HFFc6 (cell line): ENCODE results near the gene BLTP2. TPM values are rescaled to one million over a fixed set of nuclear protein-coding genes. Genes with fewer than 3 reads are reported as not detected.
"Not testable (repeated sequence)": the region's sequence is repeated elsewhere in the genome, so short reads cannot be mapped to it uniquely, and the experiment has no call there.

Experiments
- DNase-seq: peaks from one replicate; pipeline ENCODE4 v3.0.0-alpha.2; 2018
- H3K27ac Mint-ChIP-seq: 2 replicates; pipeline ENCODE4 v1.8.0; 2020; ENCODE audit warnings: mild to moderate bottlenecking, mixed read lengths
- H3K27me3 Mint-ChIP-seq: 2 replicates; pipeline ENCODE4 v1.8.0; 2021; ENCODE audit warnings: mild to moderate bottlenecking, moderate library complexity, mixed read lengths; ENCODE audit not compliant: insufficient read depth
- H3K36me3 Mint-ChIP-seq: 2 replicates; pipeline ENCODE4 v1.8.0; 2021; ENCODE audit warnings: low read depth, mixed read lengths
- H3K4me1 Mint-ChIP-seq: 2 replicates; pipeline ENCODE4 v1.8.0; 2020; ENCODE audit warnings: low read depth, mixed read lengths
- H3K4me3 Mint-ChIP-seq: 2 replicates; pipeline ENCODE4 v1.8.0; 2020; ENCODE audit warnings: mild to moderate bottlenecking, moderate library complexity, mixed read lengths
- H3K9me3 Mint-ChIP-seq: 2 replicates; pipeline ENCODE4 v1.8.0; 2020; ENCODE audit warnings: mild to moderate bottlenecking, mixed read lengths
- CTCF ChIP-seq: fragments of 200-600 bp; sonication (generic); IDR thresholded peaks from 2 replicates; pipeline ENCODE4 v1.5.0; 2021; ENCODE audit warnings: antibody characterized with exemption, mild to moderate bottlenecking
- total RNA-seq, 6 experiments: library from RNA; stranded (reverse); fragmentation: NEBNext Ultra II Directional; extraction: Animal tissue kit (Norgen Biotek cat#: 25700); gene quantifications; 2 replicates in 1 of 6; 3 replicates in 5 of 6; pipeline ENCODE4 v1.2.3, GENCODE V29; 2021

Gene BLTP2
- total RNA-seq, 6 experiments from 2014 or later = 111 to 158 (median 134) TPM

- H3K27ac Mint-ChIP-seq = peak overlapping the region; percentile 34; the same call in 1 of the 2 replicates
- H3K4me1 Mint-ChIP-seq = peaks cover 42% of the 10 kb centered on the region
- H3K27me3 Mint-ChIP-seq = no peaks in the 10 kb centered on the region; the same call in 1 of the 2 replicates
- H3K4me3 Mint-ChIP-seq = no peak overlapping the region
- no peak for DNase-seq
- TF ChIP-seq CTCF = no peak
- no peaks in the 10 kb centered on the region for H3K9me3 Mint-ChIP-seq
- peaks cover 40% of the 10 kb centered on the region for H3K36me3 Mint-ChIP-seq
Observed at GRCh38 chr17:28667870-28668269, 22.9 kb upstream of the BLTP2 start.

GRCh38 chr17:28665994-28666393 lies 21.0 kb upstream of the BLTP2 start:
- H3K4me3 Mint-ChIP-seq = no peak overlapping the region
- H3K27ac Mint-ChIP-seq = peak overlapping the region; percentile 25; the same call in 1 of the 2 replicates
- DNase-seq = no peak
- peaks cover 34% of the 10 kb centered on the region for H3K36me3 Mint-ChIP-seq
- no peaks in the 10 kb centered on the region for H3K9me3 Mint-ChIP-seq
- peaks cover 47% of the 10 kb centered on the region for H3K4me1 Mint-ChIP-seq
- no peak for TF ChIP-seq CTCF
- peaks cover 6% of the 10 kb centered on the region for H3K27me3 Mint-ChIP-seq

DNA sequence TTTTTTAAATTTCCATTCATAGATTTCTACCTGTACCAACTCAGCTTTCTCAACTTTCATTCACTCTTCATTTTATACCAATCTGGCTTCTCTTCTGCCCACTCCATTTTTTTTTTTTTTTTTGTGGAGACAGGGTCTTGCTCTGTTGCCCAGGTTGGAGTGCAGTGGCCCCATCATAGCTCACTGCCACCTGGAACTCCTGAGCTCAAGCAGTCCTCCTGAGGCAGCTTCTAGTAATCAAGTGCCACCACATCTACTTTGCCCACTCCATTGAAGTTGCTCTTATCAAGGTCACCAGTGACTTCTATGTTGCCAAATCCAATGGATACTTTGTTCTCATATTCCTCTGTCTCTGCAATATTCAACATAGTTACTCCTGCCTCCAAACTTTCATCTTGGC lies 18.8 kb upstream of the BLTP2 start:
- H3K36me3 Mint-ChIP-seq = peaks cover 43% of the 10 kb centered on the region

DNA sequence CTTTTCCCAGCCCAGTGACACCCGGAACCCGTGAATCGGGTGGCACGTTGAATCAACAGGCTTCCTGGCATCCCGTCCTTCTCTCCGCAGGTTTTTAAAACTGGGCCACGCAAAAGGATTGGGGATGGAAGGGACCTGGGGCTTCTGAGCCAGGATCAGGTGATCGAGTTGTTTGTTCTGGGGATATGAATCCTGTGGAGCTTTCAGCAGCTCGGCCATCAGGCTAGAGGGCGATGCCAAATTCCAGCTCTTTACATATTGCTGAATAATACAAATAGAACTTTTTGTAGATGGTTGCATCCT lies 17.5 kb upstream of the BLTP2 start:
- Mint-ChIP-seq H3K4me1 (peaks cover 57% of the 10 kb centered on the region), H3K9me3 (no peaks in the 10 kb centered on the region), H3K4me3 (peak overlapping the region; percentile 99), H3K27me3 (peaks cover 6% of the 10 kb centered on the region), H3K36me3 (peaks cover 48% of the 10 kb centered on the region), H3K27ac (peak overlapping the region; percentile 100)
- TF ChIP-seq CTCF = no peak
- no peak for DNase-seq

More for the DNA sequence above, 18.8 kb upstream of the BLTP2 start:
- Mint-ChIP-seq H3K4me1 (peaks cover 59% of the 10 kb centered on the region), H3K9me3 (no peaks in the 10 kb centered on the region), H3K27me3 (peaks cover 6% of the 10 kb centered on the region), H3K27ac (peak overlapping the region; percentile 100), H3K4me3 (peak overlapping the region; percentile 99)
- TF ChIP-seq CTCF = no peak
- no peak for DNase-seq

GRCh38 chr17:28661635-28662526 lies 16.9 kb upstream of the BLTP2 start, which contains the start of the genes SDF2 and SUPT6H:
Gene SDF2, minus strand, starts transcription at chr17:28661906. Its CDS starts 30 bp downstream, at chr17:28661876.
Gene SUPT6H, plus strand, starts transcription at chr17:28662205. Its CDS starts 11,197 bp downstream, at chr17:28673402.
- Mint-ChIP-seq H3K4me1 (peaks cover 55% of the 10 kb centered on the region), H3K36me3 (peaks cover 48% of the 10 kb centered on the region), H3K27ac (peak within 1 kb of the TSS; percentile 100), H3K9me3 (no peaks in the 10 kb centered on the region), H3K27me3 (peaks cover 6% of the 10 kb centered on the region), H3K4me3 (peak within 1 kb of the TSS; percentile 99)
- TF ChIP-seq CTCF = peak; percentile 29
- peak; percentile 76 for DNase-seq

- not testable (repeated sequence) for H3K27ac Mint-ChIP-seq, H3K27me3 Mint-ChIP-seq, H3K9me3 Mint-ChIP-seq, DNase-seq
- Mint-ChIP-seq H3K4me1 (peaks cover 41% of the 10 kb centered on the region), H3K4me3 (peak overlapping the region; percentile 99; the same call in 1 of the 2 replicates), H3K36me3 (peaks cover 35% of the 10 kb centered on the region)
Observed at GRCh38 chr17:28659497-28659881, 14.5 kb upstream of the BLTP2 start.

DNA sequence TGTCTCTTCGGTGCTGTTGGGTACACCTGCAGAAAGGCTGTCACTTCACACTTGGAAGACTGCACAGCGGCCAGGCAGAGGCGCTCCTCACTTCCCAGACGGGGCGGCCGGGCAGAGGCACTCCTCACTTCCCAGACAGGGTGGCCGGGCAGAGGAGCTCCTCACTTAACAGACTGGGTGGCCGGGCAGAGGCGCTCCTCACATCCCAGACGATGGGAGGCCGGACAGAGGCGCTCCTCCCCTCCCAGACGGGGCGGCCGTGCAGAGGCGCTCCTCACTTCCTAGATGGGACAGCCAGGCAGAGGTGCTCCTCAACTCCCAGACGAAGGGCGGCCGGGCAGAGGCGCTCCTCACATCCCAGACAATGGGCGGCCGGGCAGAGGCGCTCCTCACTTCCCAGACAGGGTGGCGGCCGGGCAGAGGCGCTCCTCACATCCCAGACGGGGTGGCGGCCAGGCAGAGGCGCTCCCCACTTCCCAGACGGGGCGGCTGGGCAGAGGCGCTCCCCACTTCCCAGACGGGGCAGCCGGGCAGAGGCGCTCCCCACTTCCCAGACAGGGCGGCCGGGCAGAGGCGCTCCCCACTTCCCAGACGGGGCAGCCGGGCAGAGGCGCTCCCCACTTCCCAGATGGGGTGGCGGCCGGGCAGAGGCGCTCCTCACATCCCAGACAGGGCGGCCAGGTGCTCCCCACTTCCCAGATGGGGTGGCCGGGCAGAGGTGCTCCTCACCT lies 14.0 kb upstream of the BLTP2 start:
- peaks cover 35% of the 10 kb centered on the region for H3K4me1 Mint-ChIP-seq
- H3K9me3 Mint-ChIP-seq, H3K27ac Mint-ChIP-seq, H3K27me3 Mint-ChIP-seq, DNase-seq, H3K4me3 Mint-ChIP-seq: not testable (repeated sequence)
- peaks cover 32% of the 10 kb centered on the region for H3K36me3 Mint-ChIP-seq

- not testable (repeated sequence) for H3K9me3 Mint-ChIP-seq, H3K27ac Mint-ChIP-seq, H3K4me3 Mint-ChIP-seq, DNase-seq, H3K27me3 Mint-ChIP-seq
- H3K36me3 Mint-ChIP-seq = peaks cover 26% of the 10 kb centered on the region
- H3K4me1 Mint-ChIP-seq = peaks cover 30% of the 10 kb centered on the region
Observed at GRCh38 chr17:28658342-28658741, 13.4 kb upstream of the BLTP2 start.
